Measurements from ENCODE around the gene DNAAF8.

The DNAAF8 gene

GRCh38 chr16:4767872-4768548 is 33.7 kb downstream of the DNAAF8 start:
- H3K36me3 ChIP-seq (ENCODE audit: control insufficient read depth, insufficient read depth, low read length), result peaks cover 19% of the 10 kb centered on the region
- peak overlapping the region; percentile 61 for H3K9ac ChIP-seq (ENCODE audit: low read depth, low read length)
- H3K9me3 ChIP-seq (ENCODE audit: control insufficient read depth, insufficient read depth, low read length), result no peaks in the 10 kb centered on the region
- peak overlapping the region; percentile 76 for H3K4me3 ChIP-seq (ENCODE audit: low read depth, low read length)
- H3K4me1 ChIP-seq (ENCODE audit: control insufficient read depth, insufficient read depth, low read length), result peaks cover 2% of the 10 kb centered on the region
- no peaks in the 10 kb centered on the region for H3K27me3 ChIP-seq (ENCODE audit: control insufficient read depth, insufficient read depth, low read length)

- Histone ChIP-seq H3K9ac (ENCODE audit: low read depth, low read length) (peak overlapping the region; percentile 61), H3K27me3 (ENCODE audit: control insufficient read depth, insufficient read depth, low read length) (no peaks in the 10 kb centered on the region), H3K4me3 (ENCODE audit: low read depth, low read length) (peak overlapping the region; percentile 76), H3K36me3 (ENCODE audit: control insufficient read depth, insufficient read depth, low read length) (peaks cover 15% of the 10 kb centered on the region), H3K4me1 (ENCODE audit: control insufficient read depth, insufficient read depth, low read length) (peaks cover 2% of the 10 kb centered on the region), H3K9me3 (ENCODE audit: control insufficient read depth, insufficient read depth, low read length) (no peaks in the 10 kb centered on the region)
These were observed 34.4 kb downstream of the DNAAF8 start for GRCh38 chr16:4768549-4769305.

GRCh38 chr16:4769306-4769638 is 34.9 kb downstream of the DNAAF8 start:
- Histone ChIP-seq H3K27me3 (ENCODE audit: control insufficient read depth, insufficient read depth, low read length) (no peaks in the 10 kb centered on the region), H3K9ac (ENCODE audit: low read depth, low read length) (peak overlapping the region; percentile 61), H3K4me1 (ENCODE audit: control insufficient read depth, insufficient read depth, low read length) (peaks cover 2% of the 10 kb centered on the region), H3K9me3 (ENCODE audit: control insufficient read depth, insufficient read depth, low read length) (no peaks in the 10 kb centered on the region), H3K36me3 (ENCODE audit: control insufficient read depth, insufficient read depth, low read length) (peaks cover 10% of the 10 kb centered on the region), H3K4me3 (ENCODE audit: low read depth, low read length) (peak overlapping the region; percentile 61)

GRCh38 chr16:4771646-4772045 is 37.3 kb downstream of the DNAAF8 start:
- H3K4me3 ChIP-seq (ENCODE audit: low read depth, low read length), result no peak overlapping the region
- H3K27me3 ChIP-seq (ENCODE audit: control insufficient read depth, insufficient read depth, low read length), result no peaks in the 10 kb centered on the region
- H3K9me3 ChIP-seq (ENCODE audit: control insufficient read depth, insufficient read depth, low read length), result no peaks in the 10 kb centered on the region
- H3K36me3 ChIP-seq (ENCODE audit: control insufficient read depth, insufficient read depth, low read length), result no peaks in the 10 kb centered on the region
- H3K9ac ChIP-seq (ENCODE audit: low read depth, low read length), result no peak overlapping the region
- peaks cover 2% of the 10 kb centered on the region for H3K4me1 ChIP-seq (ENCODE audit: control insufficient read depth, insufficient read depth, low read length)

GRCh38 chr16:4772351-4772750 is 38.0 kb downstream of the DNAAF8 start:
- Histone ChIP-seq H3K9me3 (ENCODE audit: control insufficient read depth, insufficient read depth, low read length) (no peaks in the 10 kb centered on the region), H3K4me3 (ENCODE audit: low read depth, low read length) (no peak overlapping the region), H3K4me1 (ENCODE audit: control insufficient read depth, insufficient read depth, low read length) (peaks cover 2% of the 10 kb centered on the region), H3K36me3 (ENCODE audit: control insufficient read depth, insufficient read depth, low read length) (no peaks in the 10 kb centered on the region), H3K9ac (ENCODE audit: low read depth, low read length) (no peak overlapping the region), H3K27me3 (ENCODE audit: control insufficient read depth, insufficient read depth, low read length) (no peaks in the 10 kb centered on the region)

- no peak overlapping the region for H3K4me3 ChIP-seq (ENCODE audit: low read depth, low read length)
- H3K9ac ChIP-seq (ENCODE audit: low read depth, low read length), result no peak overlapping the region
- no peaks in the 10 kb centered on the region for H3K27me3 ChIP-seq (ENCODE audit: control insufficient read depth, insufficient read depth, low read length)
- no peaks in the 10 kb centered on the region for H3K4me1 ChIP-seq (ENCODE audit: control insufficient read depth, insufficient read depth, low read length)
- H3K9me3 ChIP-seq (ENCODE audit: control insufficient read depth, insufficient read depth, low read length), result no peaks in the 10 kb centered on the region
- no peaks in the 10 kb centered on the region for H3K36me3 ChIP-seq (ENCODE audit: control insufficient read depth, insufficient read depth, low read length)
These were observed 40.7 kb downstream of the DNAAF8 start for GRCh38 chr16:4775005-4775404.

- H3K9ac ChIP-seq (ENCODE audit: low read depth, low read length), result no peak overlapping the region
- H3K36me3 ChIP-seq (ENCODE audit: control insufficient read depth, insufficient read depth, low read length), result no peaks in the 10 kb centered on the region
- H3K4me3 ChIP-seq (ENCODE audit: low read depth, low read length), result no peak overlapping the region
- no peaks in the 10 kb centered on the region for H3K27me3 ChIP-seq (ENCODE audit: control insufficient read depth, insufficient read depth, low read length)
- H3K4me1 ChIP-seq (ENCODE audit: control insufficient read depth, insufficient read depth, low read length), result no peaks in the 10 kb centered on the region
- H3K9me3 ChIP-seq (ENCODE audit: control insufficient read depth, insufficient read depth, low read length), result no peaks in the 10 kb centered on the region
These were observed 41.9 kb downstream of the DNAAF8 start for GRCh38 chr16:4776141-4776705.

GRCh38 chr16:4777339-4778049 is 43.2 kb downstream of the DNAAF8 start:
- H3K27me3 ChIP-seq (ENCODE audit: control insufficient read depth, insufficient read depth, low read length), result no peaks in the 10 kb centered on the region
- no peak overlapping the region for H3K9ac ChIP-seq (ENCODE audit: low read depth, low read length)
- H3K4me3 ChIP-seq (ENCODE audit: low read depth, low read length), result no peak overlapping the region
- H3K4me1 ChIP-seq (ENCODE audit: control insufficient read depth, insufficient read depth, low read length), result no peaks in the 10 kb centered on the region
- H3K36me3 ChIP-seq (ENCODE audit: control insufficient read depth, insufficient read depth, low read length), result no peaks in the 10 kb centered on the region
- no peaks in the 10 kb centered on the region for H3K9me3 ChIP-seq (ENCODE audit: control insufficient read depth, insufficient read depth, low read length)

- no peaks in the 10 kb centered on the region for H3K4me1 ChIP-seq (ENCODE audit: control insufficient read depth, insufficient read depth, low read length)
These were observed 43.7 kb downstream of the DNAAF8 start for GRCh38 chr16:4778050-4778392.

GRCh38 chr16:4780235-4780634 is 45.9 kb downstream of the DNAAF8 start:
- H3K36me3 ChIP-seq (ENCODE audit: control insufficient read depth, insufficient read depth, low read length), result no peaks in the 10 kb centered on the region
- H3K27me3 ChIP-seq (ENCODE audit: control insufficient read depth, insufficient read depth, low read length), result no peaks in the 10 kb centered on the region
- no peaks in the 10 kb centered on the region for H3K4me1 ChIP-seq (ENCODE audit: control insufficient read depth, insufficient read depth, low read length)
- H3K9ac ChIP-seq (ENCODE audit: low read depth, low read length), result no peak overlapping the region
- no peak overlapping the region for H3K4me3 ChIP-seq (ENCODE audit: low read depth, low read length)
- no peaks in the 10 kb centered on the region for H3K9me3 ChIP-seq (ENCODE audit: control insufficient read depth, insufficient read depth, low read length)

More at GRCh38 chr16:4778050-4778392, 43.7 kb downstream of the DNAAF8 start:
- Histone ChIP-seq H3K9me3 (ENCODE audit: control insufficient read depth, insufficient read depth, low read length) (no peaks in the 10 kb centered on the region), H3K9ac (ENCODE audit: low read depth, low read length) (no peak overlapping the region), H3K27me3 (ENCODE audit: control insufficient read depth, insufficient read depth, low read length) (no peaks in the 10 kb centered on the region), H3K36me3 (ENCODE audit: control insufficient read depth, insufficient read depth, low read length) (no peaks in the 10 kb centered on the region), H3K4me3 (ENCODE audit: low read depth, low read length) (no peak overlapping the region)

GRCh38 chr16:4783251-4783950 is 49.1 kb downstream of the DNAAF8 start:
- no peak overlapping the region for H3K9ac ChIP-seq (ENCODE audit: low read depth, low read length)
- no peaks in the 10 kb centered on the region for H3K36me3 ChIP-seq (ENCODE audit: control insufficient read depth, insufficient read depth, low read length)
- H3K27me3 ChIP-seq (ENCODE audit: control insufficient read depth, insufficient read depth, low read length), result no peaks in the 10 kb centered on the region
- H3K4me3 ChIP-seq (ENCODE audit: low read depth, low read length), result no peak overlapping the region
- H3K4me1 ChIP-seq (ENCODE audit: control insufficient read depth, insufficient read depth, low read length), result no peaks in the 10 kb centered on the region
- H3K9me3 ChIP-seq (ENCODE audit: control insufficient read depth, insufficient read depth, low read length), result no peaks in the 10 kb centered on the region

Data from iPS-15b (cell line).